Measurements from ENCODE around the gene MERTK. TPM values are rescaled to one million over a fixed set of nuclear protein-coding genes. Genes with fewer than 3 reads are reported as not detected.

The MERTK gene
- total and polyA plus RNA-seq, 2 of the 13 experiments (the other 11 are each of a cell fraction or from before 2014, with no cell fraction given): 37.3 to 44.7 TPM

- TF ChIP-seq, protein P1, sequence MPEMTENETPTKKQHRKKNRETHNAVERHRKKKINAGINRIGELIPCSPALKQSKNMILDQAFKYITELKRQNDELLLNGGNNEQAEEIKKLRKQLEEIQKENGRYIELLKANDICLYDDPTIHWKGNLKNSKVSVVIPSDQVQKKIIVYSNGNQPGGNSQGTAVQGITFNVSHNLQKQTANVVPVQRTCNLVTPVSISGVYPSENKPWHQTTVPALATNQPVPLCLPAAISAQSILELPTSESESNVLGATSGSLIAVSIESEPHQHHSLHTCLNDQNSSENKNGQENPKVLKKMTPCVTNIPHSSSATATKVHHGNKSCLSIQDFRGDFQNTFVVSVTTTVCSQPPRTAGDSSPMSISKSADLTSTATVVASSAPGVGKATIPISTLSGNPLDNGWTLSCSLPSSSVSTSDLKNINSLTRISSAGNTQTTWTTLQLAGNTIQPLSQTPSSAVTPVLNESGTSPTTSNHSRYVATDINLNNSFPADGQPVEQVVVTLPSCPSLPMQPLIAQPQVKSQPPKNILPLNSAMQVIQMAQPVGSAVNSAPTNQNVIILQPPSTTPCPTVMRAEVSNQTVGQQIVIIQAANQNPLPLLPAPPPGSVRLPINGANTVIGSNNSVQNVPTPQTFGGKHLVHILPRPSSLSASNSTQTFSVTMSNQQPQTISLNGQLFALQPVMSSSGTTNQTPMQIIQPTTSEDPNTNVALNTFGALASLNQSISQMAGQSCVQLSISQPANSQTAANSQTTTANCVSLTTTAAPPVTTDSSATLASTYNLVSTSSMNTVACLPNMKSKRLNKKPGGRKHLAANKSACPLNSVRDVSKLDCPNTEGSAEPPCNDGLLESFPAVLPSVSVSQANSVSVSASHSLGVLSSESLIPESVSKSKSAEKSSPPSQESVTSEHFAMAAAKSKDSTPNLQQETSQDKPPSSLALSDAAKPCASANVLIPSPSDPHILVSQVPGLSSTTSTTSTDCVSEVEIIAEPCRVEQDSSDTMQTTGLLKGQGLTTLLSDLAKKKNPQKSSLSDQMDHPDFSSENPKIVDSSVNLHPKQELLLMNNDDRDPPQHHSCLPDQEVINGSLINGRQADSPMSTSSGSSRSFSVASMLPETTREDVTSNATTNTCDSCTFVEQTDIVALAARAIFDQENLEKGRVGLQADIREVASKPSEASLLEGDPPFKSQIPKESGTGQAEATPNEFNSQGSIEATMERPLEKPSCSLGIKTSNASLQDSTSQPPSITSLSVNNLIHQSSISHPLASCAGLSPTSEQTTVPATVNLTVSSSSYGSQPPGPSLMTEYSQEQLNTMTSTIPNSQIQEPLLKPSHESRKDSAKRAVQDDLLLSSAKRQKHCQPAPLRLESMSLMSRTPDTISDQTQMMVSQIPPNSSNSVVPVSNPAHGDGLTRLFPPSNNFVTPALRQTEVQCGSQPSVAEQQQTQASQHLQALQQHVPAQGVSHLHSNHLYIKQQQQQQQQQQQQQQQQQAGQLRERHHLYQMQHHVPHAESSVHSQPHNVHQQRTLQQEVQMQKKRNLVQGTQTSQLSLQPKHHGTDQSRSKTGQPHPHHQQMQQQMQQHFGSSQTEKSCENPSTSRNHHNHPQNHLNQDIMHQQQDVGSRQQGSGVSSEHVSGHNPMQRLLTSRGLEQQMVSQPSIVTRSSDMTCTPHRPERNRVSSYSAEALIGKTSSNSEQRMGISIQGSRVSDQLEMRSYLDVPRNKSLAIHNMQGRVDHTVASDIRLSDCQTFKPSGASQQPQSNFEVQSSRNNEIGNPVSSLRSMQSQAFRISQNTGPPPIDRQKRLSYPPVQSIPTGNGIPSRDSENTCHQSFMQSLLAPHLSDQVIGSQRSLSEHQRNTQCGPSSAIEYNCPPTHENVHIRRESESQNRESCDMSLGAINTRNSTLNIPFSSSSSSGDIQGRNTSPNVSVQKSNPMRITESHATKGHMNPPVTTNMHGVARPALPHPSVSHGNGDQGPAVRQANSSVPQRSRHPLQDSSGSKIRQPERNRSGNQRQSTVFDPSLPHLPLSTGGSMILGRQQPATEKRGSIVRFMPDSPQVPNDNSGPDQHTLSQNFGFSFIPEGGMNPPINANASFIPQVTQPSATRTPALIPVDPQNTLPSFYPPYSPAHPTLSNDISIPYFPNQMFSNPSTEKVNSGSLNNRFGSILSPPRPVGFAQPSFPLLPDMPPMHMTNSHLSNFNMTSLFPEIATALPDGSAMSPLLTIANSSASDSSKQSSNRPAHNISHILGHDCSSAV (CRISPR knock-in tag; IDR thresholded peaks at IDR 0.05; ENCODE audit: borderline replicate concordance): no peak
- TF ChIP-seq KLF15 (CRISPR knock-in tag; IDR thresholded peaks at IDR 0.05; ENCODE audit: borderline replicate concordance): no peak
- TF ChIP-seq TBX2 (CRISPR knock-in tag; IDR thresholded peaks at IDR 0.05; ENCODE audit: borderline replicate concordance): peak; percentile 36; the same call in 1 of the 2 replicates
- 0 out of 2 replicates have a peak, but pooled peaks have one; percentile 4 for TF ChIP-seq TFE3 (CRISPR knock-in tag; IDR thresholded peaks at IDR 0.05)
- no peak for TF ChIP-seq PAWR (CRISPR knock-in tag; IDR thresholded peaks at IDR 0.05; ENCODE audit: borderline replicate concordance)
- no peak for TF ChIP-seq KMT2A (CRISPR knock-in tag; IDR thresholded peaks at IDR 0.05)
- TF ChIP-seq ZNF207 (IDR thresholded peaks at IDR 0.05; ENCODE audit: borderline replicate concordance): no peak
- TF ChIP-seq ZNF354B (CRISPR knock-in tag; IDR thresholded peaks at IDR 0.05): no peak
- TF ChIP-seq, protein P2, sequence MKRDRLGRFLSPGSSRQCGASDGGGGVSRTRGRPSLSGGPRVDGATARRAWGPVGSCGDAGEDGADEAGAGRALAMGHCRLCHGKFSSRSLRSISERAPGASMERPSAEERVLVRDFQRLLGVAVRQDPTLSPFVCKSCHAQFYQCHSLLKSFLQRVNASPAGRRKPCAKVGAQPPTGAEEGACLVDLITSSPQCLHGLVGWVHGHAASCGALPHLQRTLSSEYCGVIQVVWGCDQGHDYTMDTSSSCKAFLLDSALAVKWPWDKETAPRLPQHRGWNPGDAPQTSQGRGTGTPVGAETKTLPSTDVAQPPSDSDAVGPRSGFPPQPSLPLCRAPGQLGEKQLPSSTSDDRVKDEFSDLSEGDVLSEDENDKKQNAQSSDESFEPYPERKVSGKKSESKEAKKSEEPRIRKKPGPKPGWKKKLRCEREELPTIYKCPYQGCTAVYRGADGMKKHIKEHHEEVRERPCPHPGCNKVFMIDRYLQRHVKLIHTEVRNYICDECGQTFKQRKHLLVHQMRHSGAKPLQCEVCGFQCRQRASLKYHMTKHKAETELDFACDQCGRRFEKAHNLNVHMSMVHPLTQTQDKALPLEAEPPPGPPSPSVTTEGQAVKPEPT (CRISPR knock-in tag; IDR thresholded peaks at IDR 0.05; ENCODE audit: low read depth): no peak
- TF ChIP-seq RFXANK (CRISPR knock-in tag; IDR thresholded peaks at IDR 0.05): no peak
- TF ChIP-seq HNF1A (IDR thresholded peaks at IDR 0.05; ENCODE audit: low read depth): no peak
- TF ChIP-seq HNF1A (CRISPR knock-in tag; IDR thresholded peaks at IDR 0.05; ENCODE audit: borderline replicate concordance): peak; percentile 37; the same call in 1 of the 2 replicates
- no peak for TF ChIP-seq KDM4B (CRISPR knock-in tag; IDR thresholded peaks at IDR 0.05)
Measured at GRCh38 chr2:111995148-111995547, 96.7 kb downstream of the MERTK start (continued).
